HCT116 (cell line): Measurements from ENCODE around the gene LAMA1. TPM values are rescaled to one million over a fixed set of nuclear protein-coding genes. Genes with fewer than 3 reads are reported as not detected.

Experiments
- ATAC-seq: fragments of 200-7000 bp; cut with Tn5 transposase; 2 replicates; pipeline ENCODE4 v1.9.1; 2020; ENCODE audit warnings: mild to moderate bottlenecking, moderate library complexity
- BruUV-seq: library from RNA; stranded (reverse); fragments of 400-500 nt; replicated peaks from 2 replicates; lab custom pipeline; 2021; lab: Mats Ljungman, UMichigan
- CTCF ChIA-PET: fragments of 300-600 bp; sonication (Branson Sonifier 250); formaldehyde crosslinking; loops from one replicate; lab custom pipeline; 2021; ENCODE audit warnings: antibody characterized with exemption; lab: Charles Lee
- POLR2A ChIA-PET: fragments of 300-600, 350-600 bp; sonication (Branson Sonifier 250); formaldehyde crosslinking; loops from one replicate; lab custom pipeline; 2021; ENCODE audit warnings: antibody characterized with exemption; lab: Charles Lee
- RAD21 ChIA-PET, 2 experiments: fragments of 300-600 bp; sonication (Branson Sonifier 250); formaldehyde crosslinking; loops; one replicate each; lab custom pipeline; 2023; ENCODE audit warnings: low total read pairs in 2 of 2; ENCODE audit not compliant: uncharacterized antibody in 2 of 2, unreplicated experiment in 2 of 2, low non-redundant PET in 1 of 2; lab: Charles Lee
- DNase-seq: peaks from one replicate; pipeline ENCODE4 v3.0.0-alpha.2; 2010; ENCODE audit warnings: low read depth, low spot score
- H2AFZ ChIP-seq: fragments of 200-600 bp; shearing (Covaris generic), sonication (generic); 2 replicates; pipeline ENCODE4 v1.6.1; 2017; ENCODE audit warnings: low read depth, mixed run types, mixed read lengths, antibody characterized with exemption, low read length; ENCODE audit not compliant: poor library complexity, severe bottlenecking
- H3K27ac ChIP-seq: 2 replicates; pipeline ENCODE4 v1.5.1; 2012; ENCODE audit warnings: low read depth, low read length
- H3K27me3 ChIP-seq: fragments of 200-600 bp; sonication (generic); 2 replicates; pipeline ENCODE4 v1.6.1; 2016; ENCODE audit warnings: mixed run types, low read length, mixed read lengths; ENCODE audit not compliant: insufficient read depth
- H3K36me3 ChIP-seq, 2 experiments: fragments of 200-500 bp in 1 of 2; fragments of 200-600 bp in 1 of 2; sonication (Bioruptor generic) in 1 of 2; sonication (generic) in 1 of 2; 2 replicates each; pipeline versions ENCODE4 v1.5.1 to v1.6.1; 2014 to 2016; ENCODE audit warnings: low read length in 2 of 2, inconsistent platforms in 1 of 2, mixed read lengths in 1 of 2, mixed run types in 1 of 2; ENCODE audit not compliant: insufficient read depth in 2 of 2, control insufficient read depth in 1 of 2
- H3K4me1 ChIP-seq, 2 experiments: fragments of 200-600 bp in 1 of 2; sonication (generic) in 1 of 2; 2 replicates each; pipeline versions ENCODE4 v1.5.1 to v1.6.1; 2012 to 2017; ENCODE audit warnings: low read length in 2 of 2, inconsistent platforms in 1 of 2, mild to moderate bottlenecking in 1 of 2, mixed read lengths in 1 of 2, mixed run types in 1 of 2, moderate library complexity in 1 of 2; ENCODE audit not compliant: insufficient read depth in 2 of 2, control insufficient read depth in 1 of 2
- H3K4me2 ChIP-seq: fragments of 200-600 bp; sonication (generic); 2 replicates; pipeline ENCODE4 v1.6.1; 2017; ENCODE audit warnings: mixed run types, low read length, mixed read lengths
- H3K4me3 ChIP-seq, 2 experiments: fragments of 200-600 bp in 1 of 2; sonication (generic) in 1 of 2; replicated peaks in 1 of 2; 2 replicates each; pipeline ENCODE4 v1.5.1; 2011 to 2016; ENCODE audit warnings: low read length in 2 of 2, control low read depth in 1 of 2, low read depth in 1 of 2, mild to moderate bottlenecking in 1 of 2, mixed read lengths in 1 of 2, mixed run types in 1 of 2
- H3K79me2 ChIP-seq: fragments of 200-600 bp; sonication (generic); 2 replicates; pipeline ENCODE4 v1.6.1; 2017; ENCODE audit warnings: mild to moderate bottlenecking, mixed run types, low read length, moderate library complexity, mixed read lengths; ENCODE audit not compliant: insufficient read depth
- H3K9ac ChIP-seq: fragments of 200-600 bp; sonication (generic); 2 replicates; pipeline ENCODE4 v1.6.1; 2016; ENCODE audit warnings: low read length, mixed read lengths
- H3K9me2 ChIP-seq: fragments of 200-600 bp; sonication (generic), shearing (Covaris generic); 2 replicates; pipeline ENCODE4 v1.6.1; 2017; ENCODE audit warnings: mixed run types, mild to moderate bottlenecking, moderate library complexity; ENCODE audit not compliant: insufficient read depth
- H3K9me3 ChIP-seq, 2 experiments: fragments of 200-500 bp in 1 of 2; fragments of 200-600 bp in 1 of 2; sonication (Bioruptor generic) in 1 of 2; sonication (generic) in 1 of 2; 2 replicates each; pipeline ENCODE4 v1.6.1; 2014 to 2017; ENCODE audit warnings: low read length in 2 of 2, mixed read lengths in 2 of 2, inconsistent platforms in 1 of 2, low read depth in 1 of 2, mild to moderate bottlenecking in 1 of 2, mixed run types in 1 of 2, moderate library complexity in 1 of 2; ENCODE audit not compliant: control insufficient read depth in 1 of 2, insufficient read depth in 1 of 2
- H4K20me1 ChIP-seq: fragments of 200-600 bp; sonication (generic), shearing (Covaris generic); 2 replicates; pipeline ENCODE4 v1.6.1; 2017; ENCODE audit warnings: mixed run types, mild to moderate bottlenecking, moderate library complexity; ENCODE audit not compliant: insufficient read depth
- CEBPB ChIP-seq: IDR thresholded peaks from 2 replicates; pipeline ENCODE4 v1.6.1; 2012; ENCODE audit warnings: low read depth
- CTCF ChIP-seq, 3 experiments: fragments of 200-600 bp in 1 of 3; sonication (generic) in 1 of 3; IDR thresholded peaks in 2 of 3; conservative IDR thresholded peaks in 1 of 3; 2 replicates each; pipeline ENCODE4 v1.5.1; 2012 to 2017; ENCODE audit warnings: low read depth in 2 of 3, low read length in 2 of 3, antibody characterized with exemption in 1 of 3, borderline replicate concordance in 1 of 3, control low read depth in 1 of 3, mild to moderate bottlenecking in 1 of 3, mixed read lengths in 1 of 3, mixed run types in 1 of 3, moderate library complexity in 1 of 3; ENCODE audit not compliant: insufficient read depth in 1 of 3
- ELF1 ChIP-seq: IDR thresholded peaks from 2 replicates; pipeline ENCODE4 v1.6.1; 2012; ENCODE audit warnings: low read depth, borderline replicate concordance
- SIN3A ChIP-seq: IDR thresholded peaks from 2 replicates; pipeline ENCODE4 v1.6.1; 2012; ENCODE audit warnings: low read depth
- TCF7L2 ChIP-seq: IDR thresholded peaks from 2 replicates; pipeline ENCODE4 v1.7.0; 2011; ENCODE audit warnings: borderline replicate concordance, inconsistent platforms; ENCODE audit not compliant: insufficient read depth, insufficient read length; ENCODE audit errors: extremely low read depth
- ZFX ChIP-seq: fragments of 450-650 bp; IDR thresholded peaks from 2 replicates; pipeline ENCODE4 v1.6.1; 2017
- intact Hi-C: fragments of 100-400 bp; cut with micrococcal nuclease; formaldehyde crosslinking; loops from 2 replicates; pipeline ENCODE4 v1.10.0; 2022
- total RNA-seq: library from RNA; stranded (reverse); gene quantifications from one replicate; pipeline ENCODE4 v1.2.1, GENCODE V29; 2021; ENCODE audit not compliant: unreplicated experiment
- TF ChIP-seq, protein P1 (sequence below): IDR thresholded peaks from 2 replicates; pipeline ENCODE4 v1.6.1; 2012
- TF ChIP-seq, protein P2 (sequence below): IDR thresholded peaks from 2 replicates; pipeline ENCODE4 v1.6.1; 2012

Gene LAMA1
- total RNA-seq, 1 experiment from 2014 or later, result 0.05 TPM

- Histone ChIP-seq H3K4me1 (no peaks in the 10 kb centered on the region), H3K27ac (no peak overlapping the region), H3K36me3 (no peaks in the 10 kb centered on the region), H2AFZ (no peak overlapping the region), H3K4me3 (no peak overlapping the region), H4K20me1 (no peaks in the 10 kb centered on the region), H3K9me2 (no peaks in the 10 kb centered on the region), H3K4me2 (no peak overlapping the region), H3K9me3 (peaks cover 0 to 17% of the 10 kb centered on the region in 2 experiments; a peak in 2 of 4 replicates), H3K27me3 (no peaks in the 10 kb centered on the region), H3K79me2 (no peaks in the 10 kb centered on the region), H3K9ac (no peak overlapping the region)
- intact Hi-C loops, result no loop called here
- BruUV-seq, result no TSS peak
- no peak for ATAC-seq
- DNase-seq, result no peak
- POLR2A ChIA-PET, result no interaction called here
- CTCF ChIA-PET, result no interaction called here
- RAD21 ChIA-PET, result no interaction called here
- TF ChIP-seq CTCF (IDR thresholded peaks at IDR 0.05 in 2 of 3, conservative IDR thresholded peaks at IDR 0.05 in 1 of 3; ENCODE audit: borderline replicate concordance in 1 of 3, insufficient read depth in 1 of 3, low read depth in 2 of 3, low read length in 2 of 3), result no peak
- no peak for TF ChIP-seq ELF1
- TF ChIP-seq, protein P1, sequence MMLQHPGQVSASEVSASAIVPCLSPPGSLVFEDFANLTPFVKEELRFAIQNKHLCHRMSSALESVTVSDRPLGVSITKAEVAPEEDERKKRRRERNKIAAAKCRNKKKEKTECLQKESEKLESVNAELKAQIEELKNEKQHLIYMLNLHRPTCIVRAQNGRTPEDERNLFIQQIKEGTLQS, result no peak
- no peak for TF ChIP-seq TCF7L2
- no peak for TF ChIP-seq ZFX
- TF ChIP-seq CEBPB, result no peak
- TF ChIP-seq, protein P2, sequence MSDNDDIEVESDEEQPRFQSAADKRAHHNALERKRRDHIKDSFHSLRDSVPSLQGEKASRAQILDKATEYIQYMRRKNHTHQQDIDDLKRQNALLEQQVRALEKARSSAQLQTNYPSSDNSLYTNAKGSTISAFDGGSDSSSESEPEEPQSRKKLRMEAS, result no peak
- no peak for TF ChIP-seq SIN3A
Observed at GRCh38 chr18:7066965-7067555, 50.5 kb downstream of the LAMA1 start.
